Esophagus muscularis mucosa (tissue), 4 donors: ENCODE measurements around the gene TGFBR3. TPM values are rescaled to one million over a fixed set of nuclear protein-coding genes. Genes with fewer than 3 reads are reported as not detected.

ENCODE experiments used
- DNase-seq: peaks from one replicate; pipeline ENCODE4 v3.0.0-alpha.2; 2017; ENCODE audit errors: extremely low spot score
- H3K27ac ChIP-seq, 4 donors: fragments of 200-600 bp; sonication (generic); replicated peaks in 1 of 4; 1 replicate in 3 of 4; 2 replicates in 1 of 4; pipeline ENCODE4 v1.5.1; 2016 to 2019; ENCODE audit warnings: mild to moderate bottlenecking in 1 of 4
- H3K27me3 ChIP-seq, 4 donors: fragments of 200-600 bp; sonication (generic); one replicate each; pipeline versions ENCODE4 v1.5.1 to v1.6.0; 2016 to 2019
- H3K36me3 ChIP-seq, 4 donors: fragments of 200-600 bp; sonication (generic); one replicate each; pipeline ENCODE4 v1.5.1; 2016 to 2019
- H3K4me1 ChIP-seq, 4 donors: fragments of 200-600 bp; sonication (generic); one replicate each; pipeline ENCODE4 v1.5.1; 2016 to 2019
- H3K4me3 ChIP-seq, 4 donors: fragments of 200-600 bp; sonication (generic); 1 replicate in 2 of 4; 2 replicates in 2 of 4; pipeline ENCODE4 v1.5.1; 2016 to 2019; ENCODE audit warnings: mild to moderate bottlenecking in 4 of 4, moderate library complexity in 1 of 4
- H3K9me3 ChIP-seq, 4 donors: fragments of 200-600 bp; sonication (generic); 1 replicate in 3 of 4; 2 replicates in 1 of 4; pipeline ENCODE4 v1.5.1; 2016 to 2019
- CTCF ChIP-seq, 3 experiments: fragments of 200-600 bp in 2 of 3; fragments of 450-650 bp in 1 of 3; sonication (generic) in 2 of 3; IDR thresholded peaks; one replicate each; pipeline ENCODE4 v1.5.1; 2017 to 2019; ENCODE audit warnings: antibody characterized with exemption in 3 of 3, mild to moderate bottlenecking in 2 of 3, moderate library complexity in 1 of 3
- EP300 ChIP-seq: sonication (generic); formaldehyde crosslinking; IDR thresholded peaks from one replicate; pipeline ENCODE4 v1.6.1; 2017; ENCODE audit warnings: antibody characterized with exemption
- POLR2A ChIP-seq: fragments of 450-650 bp; IDR thresholded peaks from one replicate; pipeline ENCODE4 v1.6.1; 2017; ENCODE audit warnings: antibody characterized with exemption, moderate library complexity, mild to moderate bottlenecking, low read depth
- POLR2AphosphoS5 ChIP-seq, 2 donors: sonication (generic); formaldehyde crosslinking; IDR thresholded peaks; one replicate each; pipeline ENCODE4 v1.6.1; 2017; ENCODE audit warnings: antibody characterized with exemption in 2 of 2
- WGBS: methylation state at CpG from one replicate; pipeline ENCODE4 v1.1.5; 2018; 5-methylcytosine and 5-hydroxymethylcytosine counted together
- intact Hi-C: fragments of 100-400 bp; cut with DNase I; formaldehyde crosslinking; loops from one replicate; pipeline ENCODE4 v1.15.1; 2023
- total RNA-seq, 4 donors: library from RNA; depleted of rRNA; stranded (reverse); fragments of >200 nt; gene quantifications; one replicate each; pipeline versions ENCODE4 v1.1.0 to v1.2.1, GENCODE V29; 2016

TGFBR3 gene
- total RNA-seq, 4 donors from 2014 or later, result 176 to 262 (median 188) TPM

- TF ChIP-seq POLR2AphosphoS5 (IDR thresholded peaks at IDR 0.05) (no peak), CTCF (IDR thresholded peaks at IDR 0.05) (no peak), POLR2A (no peak), EP300 (no peak)
- Histone ChIP-seq H3K27ac (peak overlapping the region; percentile 81 to 90 (median 87)), H3K4me3 (no peak overlapping the region), H3K4me1 (peaks cover 81 to 99% (median 92%) of the 10 kb centered on the region in 4 donors), H3K36me3 (no peaks in the 10 kb centered on the region), H3K27me3 (no peaks in the 10 kb centered on the region), H3K9me3 (peaks cover 0 to 3% (median 0%) of the 10 kb centered on the region in 4 donors)
- intact Hi-C loops, result no loop called here
- 66% methylated on average over 5 of the region's 5 CpGs for WGBS
- no peak for DNase-seq
Measured at GRCh38 chr1:91745640-91746373, 140.1 kb downstream of the TGFBR3 start.

- Histone ChIP-seq H3K4me1 (peaks cover 74 to 97% (median 90%) of the 10 kb centered on the region in 4 donors), H3K36me3 (no peaks in the 10 kb centered on the region), H3K27ac (peak overlapping the region; percentile 81 to 90 (median 87)), H3K9me3 (peaks cover 0 to 3% (median 0%) of the 10 kb centered on the region in 4 donors), H3K4me3 (no peak overlapping the region), H3K27me3 (no peaks in the 10 kb centered on the region)
- no peak for DNase-seq
- 38% methylated on average over 6 of the region's 6 CpGs for WGBS
- intact Hi-C loops, result no loop called here
- no peak for TF ChIP-seq EP300
- TF ChIP-seq POLR2A, result no peak
- peak; percentile 50 to 59 for TF ChIP-seq POLR2AphosphoS5 (IDR thresholded peaks at IDR 0.05)
- TF ChIP-seq CTCF (IDR thresholded peaks at IDR 0.05), result peak in 2 of 3 experiments; percentile 25 to 27
Measured at GRCh38 chr1:91744953-91745639, 140.9 kb downstream of the TGFBR3 start.

- TF ChIP-seq POLR2AphosphoS5 (IDR thresholded peaks at IDR 0.05) (peak; percentile 65 to 69), CTCF (IDR thresholded peaks at IDR 0.05) (no peak)
- Histone ChIP-seq H3K27ac (peak overlapping the region; percentile 81 to 90 (median 87)), H3K27me3 (no peaks in the 10 kb centered on the region), H3K9me3 (peaks cover 0 to 3% (median 0%) of the 10 kb centered on the region in 4 donors), H3K4me1 (peaks cover 61 to 97% (median 87%) of the 10 kb centered on the region in 4 donors), H3K36me3 (peaks cover 0 to 11% (median 9%) of the 10 kb centered on the region in 4 donors), H3K4me3 (no peak overlapping the region)
- 37% methylated on average over 3 of the region's 4 CpGs for WGBS
- intact Hi-C loops, result no loop called here
- DNase-seq, result no peak
Measured at GRCh38 chr1:91742848-91743292, 143.1 kb downstream of the TGFBR3 start.

DNA sequence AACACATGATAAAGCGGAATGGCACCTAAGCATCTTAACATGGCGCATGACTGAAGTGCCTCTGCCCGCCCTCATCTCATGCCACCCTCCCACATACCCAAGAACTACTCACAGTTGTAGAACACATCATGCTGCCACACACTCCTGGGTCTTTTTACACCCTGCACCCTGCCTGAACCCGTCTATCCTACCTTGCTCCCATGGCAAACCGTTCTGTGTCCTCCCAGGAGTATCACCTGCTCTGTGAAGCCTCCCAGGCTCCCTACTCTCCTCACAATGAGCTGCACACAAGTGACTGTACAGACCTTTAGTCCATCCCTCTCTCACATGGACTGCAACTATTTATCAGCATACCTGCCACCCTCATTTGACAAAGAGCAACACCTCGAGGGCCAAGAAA is 144.0 kb downstream of the TGFBR3 start:
- intact Hi-C loops, result no loop called here
- Histone ChIP-seq H3K27me3 (no peaks in the 10 kb centered on the region), H3K4me1 (peaks cover 66 to 97% (median 92%) of the 10 kb centered on the region in 4 donors), H3K36me3 (peaks cover 0 to 11% (median 9%) of the 10 kb centered on the region in 4 donors), H3K4me3 (no peak overlapping the region), H3K9me3 (peaks cover 0 to 3% (median 0%) of the 10 kb centered on the region in 4 donors), H3K27ac (peak overlapping the region; percentile 81 to 90 (median 87))
- DNase-seq, result no peak
- TF ChIP-seq POLR2A (no peak), CTCF (IDR thresholded peaks at IDR 0.05) (no peak), POLR2AphosphoS5 (IDR thresholded peaks at IDR 0.05) (no peak), EP300 (no peak)
- WGBS, result 92% methylated on average over 6 of the region's 6 CpGs
